ENCODE data around the gene FTO. TPM values are rescaled to one million over a fixed set of nuclear protein-coding genes. Genes with fewer than 3 reads are reported as not detected.

The FTO gene
- total RNA-seq, 1 donor from 2014 or later, result 65.8 TPM

- no peak for ATAC-seq (ENCODE audit: low read depth)
- Mint-ChIP-seq H3K4me3 (no peak overlapping the region), H3K4me1 (no peaks in the 10 kb centered on the region), H3K9me3 (peaks cover 4% of the 10 kb centered on the region), H3K27ac (no peak overlapping the region), H3K36me3 (ENCODE audit: low read depth) (no peaks in the 10 kb centered on the region), H3K27me3 (no peaks in the 10 kb centered on the region)
- TF ChIP-seq CTCF (IDR thresholded peaks at IDR 0.05), result no peak
- intact Hi-C loops (cut with micrococcal nuclease), result no loop called here
- ChIA-PET CTCF (no interaction called here), POLR2A (no interaction called here)
- DNase-seq, result no peak
Measured at GRCh38 chr16:54158986-54159385, 455.0 kb downstream of the FTO start.

GRCh38 chr16:54159490-54160080 is 455.6 kb downstream of the FTO start:
- H3K4me3 Mint-ChIP-seq, result no peak overlapping the region
- no peaks in the 10 kb centered on the region for H3K36me3 Mint-ChIP-seq (ENCODE audit: low read depth)
- POLR2A ChIA-PET, result no interaction called here
- CTCF ChIA-PET, result no interaction called here
- no peak for ATAC-seq (ENCODE audit: low read depth)
- no peak overlapping the region for H3K27ac Mint-ChIP-seq
- H3K27me3 Mint-ChIP-seq, result no peaks in the 10 kb centered on the region
- intact Hi-C loops (cut with micrococcal nuclease), result no loop called here
- H3K4me1 Mint-ChIP-seq, result no peaks in the 10 kb centered on the region
- TF ChIP-seq CTCF (IDR thresholded peaks at IDR 0.05), result no peak
- DNase-seq, result no peak
- H3K9me3 Mint-ChIP-seq, result peaks cover 4% of the 10 kb centered on the region

DNA sequence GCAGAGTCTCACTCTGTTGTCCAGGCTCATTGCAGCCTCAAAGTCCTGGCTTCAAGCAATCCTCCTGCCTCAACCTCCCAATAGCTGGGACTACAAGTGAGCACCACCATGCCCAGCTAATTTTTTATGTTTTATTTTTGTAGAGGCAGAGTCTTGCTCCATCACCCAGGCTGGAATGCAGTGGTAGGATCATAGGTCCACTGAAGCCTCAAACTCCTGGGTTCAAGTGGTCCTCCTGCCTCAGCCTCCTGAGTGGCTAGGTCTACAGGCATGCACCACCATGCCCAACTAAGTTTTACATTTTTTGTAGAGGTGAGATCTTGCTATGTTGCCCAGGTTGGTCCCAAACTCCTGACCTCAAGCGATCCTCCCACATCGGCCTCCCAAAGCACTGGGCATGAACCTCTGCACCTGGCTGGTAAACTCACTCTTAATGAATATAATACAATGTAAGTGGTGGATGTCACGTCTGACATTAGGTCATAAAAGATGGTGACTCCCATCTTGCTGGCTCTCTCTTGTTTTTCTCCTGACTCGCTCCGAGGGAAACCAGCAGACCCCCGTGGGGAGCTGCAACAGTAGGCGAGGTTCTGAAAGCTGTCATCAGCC is 456.4 kb downstream of the FTO start:
- no peak for DNase-seq
- ATAC-seq (ENCODE audit: low read depth), result no peak
- Mint-ChIP-seq H3K9me3 (peaks cover 4% of the 10 kb centered on the region), H3K27me3 (no peaks in the 10 kb centered on the region), H3K4me3 (no peak overlapping the region), H3K27ac (no peak overlapping the region), H3K36me3 (ENCODE audit: low read depth) (no peaks in the 10 kb centered on the region), H3K4me1 (no peaks in the 10 kb centered on the region)
- CTCF ChIA-PET, result no interaction called here
- no peak for TF ChIP-seq CTCF (IDR thresholded peaks at IDR 0.05)
- intact Hi-C loops (cut with micrococcal nuclease), result no loop called here
- POLR2A ChIA-PET, result no interaction called here

DNA sequence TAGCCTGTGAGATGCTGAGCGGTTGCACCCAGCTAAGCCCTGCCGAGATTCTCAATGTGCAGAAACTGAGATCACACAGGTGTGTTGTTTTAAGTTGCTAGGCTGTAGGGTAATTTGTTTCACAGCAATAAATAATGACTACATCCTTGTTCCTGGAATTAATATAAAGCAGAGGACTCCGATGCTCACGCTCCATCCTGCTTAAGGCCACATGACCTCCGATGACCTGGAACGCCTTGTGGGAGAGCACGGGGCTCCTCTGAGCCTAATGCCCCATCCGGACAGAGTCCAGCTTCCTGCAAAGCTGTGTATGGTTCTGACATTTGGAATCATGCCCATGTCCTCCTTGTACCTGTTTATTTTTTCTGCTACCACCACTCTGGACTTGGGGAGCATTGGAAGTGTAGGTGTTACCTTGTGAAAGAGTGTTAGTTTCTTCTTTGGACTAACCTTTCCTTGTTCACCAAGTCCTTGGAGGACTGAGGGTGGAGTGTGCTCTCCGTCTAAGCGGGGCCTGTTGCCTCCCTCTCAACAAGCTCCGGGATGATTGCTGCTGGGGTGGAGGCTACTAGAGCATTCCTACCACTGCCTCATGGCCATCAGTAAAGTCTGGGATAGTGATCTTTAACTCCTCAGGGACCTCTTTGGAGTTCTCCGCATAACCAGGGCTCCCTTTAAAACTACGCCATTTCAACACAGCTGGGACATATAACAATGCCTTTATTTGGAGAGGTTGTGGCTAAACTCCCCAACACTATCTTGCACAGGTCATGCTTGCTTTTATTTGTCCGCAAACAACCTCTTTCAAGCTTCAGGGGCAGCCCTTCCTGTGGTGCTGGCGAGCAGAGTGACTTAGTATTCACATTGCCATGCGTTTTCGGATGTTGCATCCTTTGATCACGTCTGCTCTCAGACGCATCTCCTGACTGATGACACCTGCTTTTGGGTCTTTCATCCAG is 457.3 kb downstream of the FTO start:
- Mint-ChIP-seq H3K4me3 (no peak overlapping the region), H3K9me3 (peaks cover 4% of the 10 kb centered on the region), H3K36me3 (ENCODE audit: low read depth) (no peaks in the 10 kb centered on the region), H3K27ac (no peak overlapping the region), H3K4me1 (no peaks in the 10 kb centered on the region), H3K27me3 (no peaks in the 10 kb centered on the region)
- TF ChIP-seq CTCF (IDR thresholded peaks at IDR 0.05), result no peak
- ChIA-PET POLR2A (no interaction called here), CTCF (no interaction called here)
- DNase-seq, result no peak
- ATAC-seq (ENCODE audit: low read depth), result no peak
- intact Hi-C loops (cut with micrococcal nuclease), result no loop called here

- Mint-ChIP-seq H3K4me3 (no peak overlapping the region), H3K27me3 (no peaks in the 10 kb centered on the region), H3K4me1 (no peaks in the 10 kb centered on the region), H3K9me3 (peaks cover 4% of the 10 kb centered on the region), H3K36me3 (ENCODE audit: low read depth) (no peaks in the 10 kb centered on the region), H3K27ac (no peak overlapping the region)
- ChIA-PET POLR2A (no interaction called here), CTCF (no interaction called here)
- no peak for ATAC-seq (ENCODE audit: low read depth)
- intact Hi-C loops (cut with micrococcal nuclease), result no loop called here
- DNase-seq, result no peak
- no peak for TF ChIP-seq CTCF (IDR thresholded peaks at IDR 0.05)
Measured at GRCh38 chr16:54163197-54163843, 459.4 kb downstream of the FTO start.

Data from activated B cell treated with CpG ODN at 0.5 μM for 24 hours (primary cell).